NCI-H2081 (cell line): Measurements from ENCODE around the gene TMEM91.
"Not testable (repeated sequence)": the region's sequence is repeated elsewhere in the genome, so short reads cannot be mapped to it uniquely, and the experiment has no call there.

Experiments
- DNase-seq, 2 experiments: peaks; one replicate each; lab custom pipeline; 2025; lab: John Stamatoyannopoulos, UW

The TMEM91 gene

DNA sequence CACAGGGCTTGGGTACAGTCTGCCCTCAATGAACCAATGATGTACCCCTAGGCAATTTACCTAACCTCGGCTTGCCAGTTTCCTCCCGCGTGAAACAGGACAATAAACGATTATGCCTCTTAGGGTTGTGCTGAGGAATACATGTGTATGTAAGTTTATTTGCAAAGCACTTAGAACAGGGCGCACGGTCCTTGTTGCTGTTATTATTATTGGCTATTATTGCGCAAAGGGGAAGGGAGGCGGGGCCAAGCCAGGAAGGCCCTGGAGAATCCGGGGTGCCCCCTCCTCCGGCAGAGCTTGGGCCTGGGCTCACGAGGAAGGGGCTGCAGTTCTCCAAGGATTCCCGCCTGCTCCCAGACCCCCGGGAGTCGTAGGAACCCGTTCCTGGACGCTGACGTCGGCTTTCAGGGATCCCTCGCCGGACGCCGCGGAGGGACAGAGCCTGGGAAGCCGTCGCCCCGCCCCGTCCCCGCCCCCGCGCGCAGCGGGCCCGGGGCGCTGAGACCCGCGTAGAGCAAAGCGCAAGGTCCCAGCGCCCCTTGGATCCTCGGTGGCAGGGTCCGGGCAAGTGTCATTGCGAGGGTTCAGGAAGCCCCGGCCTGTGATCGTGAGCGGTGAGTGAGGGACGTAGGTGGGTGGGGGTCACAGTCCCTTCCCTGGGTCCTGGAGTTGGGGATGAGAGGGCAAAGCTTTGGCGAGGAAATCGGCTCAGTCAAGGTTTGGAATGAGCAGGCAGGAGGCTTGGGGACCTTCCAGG lies at the start of gene TMEM91:
TSS of gene TMEM91 (plus strand) at position 293 of the 757 bp plus-strand sequence. CDS start 1,777 bp downstream, outside the sequence.
- no peak for DNase-seq

DNA sequence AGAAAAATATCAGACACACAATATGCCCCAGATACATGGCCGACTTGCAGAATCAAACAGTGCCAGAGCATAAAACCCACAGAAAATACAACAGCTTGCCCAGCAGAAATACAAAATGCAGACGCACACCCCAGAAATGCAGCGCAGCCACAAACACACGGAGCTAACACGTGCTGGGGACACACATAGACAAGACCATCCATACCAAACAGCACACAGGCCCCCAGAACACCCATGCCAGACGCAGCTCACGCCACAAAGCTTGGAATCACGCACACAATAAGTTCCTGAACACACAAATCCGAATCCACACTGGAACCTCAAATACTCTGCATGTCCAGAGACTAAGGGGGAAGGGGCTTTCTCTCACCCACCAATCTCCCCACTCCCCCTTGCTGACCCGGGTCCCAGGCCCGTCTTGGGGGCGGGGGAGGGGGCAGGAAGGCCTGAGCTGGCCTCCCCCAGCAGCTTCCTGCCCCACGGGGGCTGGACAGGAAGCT lies 49.2 kb upstream of the TMEM91 start:
- no peak for DNase-seq

DNA sequence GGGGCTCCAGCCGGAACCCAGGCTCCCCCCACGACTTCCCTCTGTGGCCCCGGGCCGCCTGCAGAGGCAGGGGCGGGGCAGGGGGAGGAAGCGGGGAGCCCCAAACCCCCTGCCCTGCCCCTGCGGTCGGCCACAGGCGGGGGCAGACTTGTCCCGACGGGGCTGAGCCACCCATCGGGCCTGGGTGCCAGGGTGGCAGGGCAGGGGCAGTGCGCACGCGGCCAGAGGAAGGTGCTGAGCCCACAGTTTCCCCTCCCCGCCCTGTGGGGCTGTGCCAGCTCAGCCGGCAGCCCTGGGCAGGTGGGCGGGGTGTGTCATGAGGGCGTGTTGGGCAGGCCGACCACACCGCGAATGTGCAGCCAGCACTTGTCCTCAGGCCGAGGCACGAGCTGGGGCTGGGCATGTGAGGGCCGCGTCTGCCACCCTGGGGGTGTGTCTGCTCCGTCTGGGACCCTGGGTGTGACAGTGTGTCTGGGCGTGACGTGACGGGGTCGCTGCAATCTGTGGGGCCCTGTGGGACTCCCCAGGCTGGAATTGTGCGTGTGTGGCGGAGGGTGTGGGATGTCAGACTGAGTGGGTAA lies 48.7 kb upstream of the TMEM91 start:
- no peak for DNase-seq

DNA sequence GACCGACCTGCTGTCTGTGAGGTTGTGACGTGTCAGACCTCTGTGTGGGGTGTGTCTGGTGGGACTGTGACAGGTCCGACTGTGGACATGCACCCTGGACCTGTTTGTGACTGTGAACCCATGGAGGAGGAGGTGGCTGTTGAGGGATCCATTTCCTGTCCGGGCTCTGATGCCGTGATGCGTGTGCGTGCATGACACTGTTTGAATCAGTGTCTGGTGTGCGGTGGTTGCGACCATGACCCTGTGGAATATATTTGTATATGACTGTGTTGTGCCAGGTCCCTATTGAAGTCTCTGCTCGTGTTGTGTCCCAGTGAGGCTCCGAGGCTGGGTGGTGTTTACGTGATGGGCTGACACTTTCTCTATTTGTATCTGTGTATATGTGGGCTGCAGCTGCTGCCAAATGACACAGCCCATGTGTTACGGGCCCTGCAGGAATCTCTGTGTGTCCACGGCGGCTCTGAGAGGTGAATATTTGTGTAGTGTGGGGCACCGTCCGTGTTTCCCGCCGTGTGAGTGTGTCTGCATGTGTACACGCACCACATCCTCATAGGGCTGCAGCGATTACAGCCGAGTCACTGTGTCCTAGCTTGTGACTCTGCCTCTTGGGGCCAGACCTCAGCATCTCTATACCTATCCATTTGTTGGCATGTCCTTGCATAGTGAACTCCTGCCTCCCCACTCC lies 48.0 kb upstream of the TMEM91 start:
- no peak for DNase-seq

DNA sequence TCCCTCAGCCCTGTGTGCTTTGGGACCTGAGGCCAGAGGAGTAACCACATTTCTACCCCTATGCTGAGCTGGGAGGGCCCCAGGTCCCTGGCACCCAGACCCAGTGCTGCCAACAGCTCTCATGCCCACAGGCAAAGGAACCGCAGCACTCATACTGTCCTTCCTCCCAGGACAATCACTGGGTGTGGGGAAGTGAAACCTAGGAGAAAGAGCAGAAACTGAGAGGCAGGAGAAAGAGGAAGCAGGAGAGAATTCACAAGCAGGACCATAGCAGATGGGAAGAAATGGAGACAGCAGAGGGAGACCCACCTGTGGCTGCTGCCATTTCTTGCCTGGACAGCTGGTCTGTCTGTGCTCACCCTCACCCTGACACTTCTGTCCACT lies 47.5 kb upstream of the TMEM91 start:
- no peak for DNase-seq

DNA sequence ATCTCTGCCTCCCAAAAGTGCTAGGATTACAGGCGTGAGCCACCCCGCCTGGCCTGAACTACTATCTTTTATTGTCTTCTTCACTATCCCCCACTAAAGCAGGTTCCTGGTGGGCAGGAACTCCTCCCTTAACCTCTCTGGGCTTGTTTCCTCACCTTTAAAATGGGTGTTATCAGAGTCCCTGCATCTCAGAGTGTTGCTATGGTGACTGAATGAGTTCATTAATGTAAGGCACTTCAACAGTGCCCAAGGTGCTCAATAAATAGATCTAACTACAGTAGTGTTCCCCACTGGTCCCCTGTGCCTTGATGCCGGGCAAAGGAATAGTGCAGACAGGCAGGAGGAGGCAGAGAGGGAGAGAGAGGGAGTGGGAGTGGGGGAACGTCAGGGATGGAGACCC lies 45.9 kb upstream of the TMEM91 start:
- DNase-seq, result no peak

DNA sequence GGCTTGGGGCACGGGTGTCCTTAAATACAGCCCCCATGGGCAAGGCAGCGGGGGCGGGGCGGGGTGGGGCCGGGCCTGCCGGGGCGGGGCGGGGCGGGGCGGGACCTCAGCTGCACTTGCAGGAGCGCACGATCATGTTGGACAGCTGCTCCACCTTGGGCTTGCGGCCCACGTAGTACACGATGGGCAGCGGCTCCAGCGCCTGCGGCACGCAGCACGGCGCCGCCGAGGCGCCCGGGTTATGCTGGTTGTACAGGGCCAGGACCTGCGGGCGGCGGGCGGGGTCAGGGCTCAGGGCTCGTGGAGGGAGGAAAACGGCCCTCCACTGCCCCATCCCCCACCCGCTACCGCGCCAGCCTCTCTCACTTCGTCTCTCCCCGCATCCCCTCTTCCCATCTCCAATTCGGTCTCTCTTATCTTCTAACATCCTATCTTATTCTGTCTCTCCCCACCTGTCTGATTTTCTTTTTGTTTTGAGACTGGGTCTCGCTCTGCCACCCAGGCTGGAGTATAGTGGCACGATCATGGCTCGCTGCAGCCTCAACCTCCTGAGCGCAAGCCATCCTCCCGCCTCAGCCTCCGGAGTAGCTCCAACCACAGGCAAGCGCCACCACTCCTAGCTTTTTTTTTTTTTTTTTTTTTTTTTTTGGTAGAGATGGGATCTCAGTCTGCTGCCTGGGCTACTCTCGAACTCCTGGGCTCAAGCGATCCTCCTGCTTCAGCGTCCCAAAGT lies 45.2 kb upstream of the TMEM91 start:
- no peak for DNase-seq

DNA sequence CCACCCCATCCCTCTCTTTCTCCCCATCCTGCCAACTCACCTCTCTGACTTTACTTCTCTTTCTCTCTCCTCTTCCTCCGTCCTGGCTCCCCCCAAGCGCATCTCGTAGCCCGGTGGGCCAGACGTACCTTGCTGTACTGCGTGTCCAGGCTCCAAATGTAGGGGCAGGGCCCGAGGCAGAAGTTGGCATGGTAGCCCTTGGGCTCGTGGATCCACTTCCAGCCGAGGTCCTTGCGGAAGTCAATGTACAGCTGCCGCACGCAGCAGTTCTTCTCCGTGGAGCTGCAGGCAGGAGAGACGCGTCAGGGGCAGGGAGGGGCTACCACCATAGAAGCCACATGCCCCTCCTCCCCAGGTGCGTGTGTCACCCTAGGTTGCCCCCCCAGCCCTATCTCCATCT lies 44.3 kb upstream of the TMEM91 start:
- DNase-seq, result no peak

DNA sequence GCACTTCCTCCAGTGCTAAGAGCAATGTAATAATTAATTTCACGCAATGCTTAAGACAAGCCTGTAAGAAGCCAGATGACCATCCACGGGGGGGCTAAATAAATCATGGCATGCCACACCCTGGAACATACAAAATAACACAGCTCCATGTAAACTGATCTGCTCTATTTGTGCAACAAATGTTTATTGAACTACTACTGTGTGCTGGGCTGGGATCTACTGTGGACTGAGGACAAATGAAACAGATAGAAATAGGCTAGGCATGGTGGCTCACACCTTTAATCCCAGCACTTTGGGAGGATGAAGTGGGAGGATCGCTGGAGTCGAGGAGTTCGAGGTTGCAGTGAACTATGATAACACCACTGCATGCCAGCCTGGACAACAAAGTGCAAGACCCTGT lies 43.9 kb upstream of the TMEM91 start:
- DNase-seq, result no peak

DNA sequence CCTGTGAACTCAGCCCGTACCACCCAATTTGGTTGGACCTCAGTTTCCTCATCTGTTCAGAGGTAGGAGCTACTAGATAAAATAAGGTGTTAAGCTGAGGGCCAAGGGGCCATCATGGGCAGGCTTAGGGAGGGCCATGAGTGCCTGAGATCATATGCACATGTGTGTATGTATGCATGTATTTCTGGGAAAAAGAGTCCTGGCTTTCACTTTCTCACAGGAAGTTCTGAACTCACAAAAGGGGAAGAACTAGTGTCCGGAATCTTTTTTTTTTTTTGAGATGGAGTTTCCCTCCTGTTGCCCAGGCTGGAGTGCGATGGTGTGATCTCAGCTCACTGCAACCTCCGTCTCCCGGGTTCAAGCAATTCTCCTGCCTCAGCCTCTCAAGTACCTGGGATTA lies 41.5 kb upstream of the TMEM91 start:
- no peak for DNase-seq

DNA sequence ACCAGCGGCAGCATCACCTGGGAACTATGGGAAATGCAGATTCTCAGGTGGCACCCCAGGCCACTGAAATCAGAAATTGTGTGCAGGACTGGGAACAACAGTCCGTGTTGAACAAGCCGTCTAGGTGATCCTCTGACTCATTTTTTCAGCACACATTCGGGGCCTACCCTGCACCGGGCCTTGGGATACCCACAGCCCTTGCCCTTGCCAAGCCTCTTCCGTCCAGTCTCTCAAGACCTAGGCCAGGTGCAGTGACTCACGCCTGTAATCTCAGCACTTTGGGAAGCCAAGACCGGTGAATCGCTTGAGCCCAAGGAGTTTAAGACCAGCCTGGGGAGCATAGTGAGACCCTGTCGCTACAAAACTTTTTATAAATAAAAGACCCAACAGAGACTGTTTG lies 40.9 kb upstream of the TMEM91 start:
- no peak for DNase-seq

DNA sequence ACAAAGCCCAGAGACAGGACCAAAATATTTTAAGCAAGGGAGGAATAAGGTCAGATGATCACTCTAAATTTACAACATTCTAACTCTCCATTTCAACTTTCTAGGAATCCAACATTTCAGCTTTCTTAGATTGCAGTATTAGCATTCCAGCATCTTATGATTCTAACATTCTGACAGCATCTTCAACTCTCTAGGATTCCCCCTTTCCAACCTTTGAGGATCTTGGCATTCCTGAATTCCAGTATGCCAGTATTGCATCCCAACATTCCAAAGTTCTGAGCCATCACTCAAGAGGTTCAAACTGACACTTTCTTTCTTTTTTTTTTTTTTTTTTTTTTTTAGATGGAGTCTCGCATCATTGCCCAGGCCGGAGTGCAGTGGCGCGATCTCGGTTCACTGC lies 36.4 kb upstream of the TMEM91 start:
- DNase-seq, result no peak

DNA sequence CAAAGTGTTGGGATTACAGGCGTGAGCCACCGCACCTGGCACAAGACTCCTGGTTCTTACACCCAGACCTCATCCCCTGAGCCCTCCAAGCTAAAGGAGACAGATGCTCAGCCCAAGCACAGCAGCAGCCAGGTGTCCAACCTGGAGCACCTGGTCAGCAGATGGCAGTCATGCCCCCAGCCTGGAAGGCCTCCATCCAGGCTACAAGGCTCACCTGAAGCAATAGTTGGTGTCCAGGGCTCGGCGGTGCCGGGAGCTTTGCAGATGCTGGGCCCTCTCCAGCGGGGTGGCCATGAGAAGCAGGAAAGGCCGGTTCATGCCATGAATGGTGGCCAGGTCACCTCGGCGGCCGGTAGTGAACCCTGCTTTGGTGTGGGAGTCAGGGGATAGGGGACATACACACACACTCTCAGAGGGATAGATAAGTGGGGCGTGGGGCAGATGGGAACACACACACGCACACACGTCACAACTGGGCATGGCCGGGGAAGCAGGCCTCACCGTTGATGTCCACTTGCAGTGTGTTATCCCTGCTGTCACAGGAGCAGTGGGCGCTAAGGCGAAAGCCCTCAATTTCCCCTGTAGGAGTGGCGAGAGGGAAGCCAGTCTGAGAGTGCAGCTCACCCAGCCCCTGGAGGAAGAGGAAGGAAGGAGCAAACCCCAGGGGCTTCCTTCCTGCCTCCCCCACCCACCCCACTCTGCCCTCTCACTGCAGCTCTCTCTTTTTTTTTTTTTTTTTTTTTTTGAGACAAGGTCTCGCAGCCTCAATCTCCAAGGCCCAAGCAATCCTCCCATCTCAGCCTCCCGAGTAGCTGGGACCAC lies 34.5 kb upstream of the TMEM91 start:
- no peak for DNase-seq

DNA sequence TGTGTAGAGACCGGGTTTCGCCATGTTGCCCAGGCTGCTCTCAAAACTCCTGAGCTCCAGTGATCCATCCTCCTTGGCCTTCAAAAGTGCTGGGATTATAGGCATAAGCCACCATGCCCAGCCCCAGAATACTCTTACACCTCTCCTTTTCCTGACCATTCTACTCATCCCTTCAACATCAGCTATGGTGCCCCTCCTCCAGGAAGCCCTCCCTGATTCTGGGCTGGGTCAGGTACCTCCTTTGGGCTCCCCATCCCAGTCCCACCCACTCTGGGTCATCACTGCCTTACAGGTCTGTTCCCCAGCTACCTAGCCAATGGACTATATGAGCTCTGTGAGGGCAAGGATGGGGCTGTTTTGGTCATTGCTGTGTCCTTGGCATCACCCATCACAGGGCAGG lies 32.2 kb upstream of the TMEM91 start:
- no peak for DNase-seq

DNA sequence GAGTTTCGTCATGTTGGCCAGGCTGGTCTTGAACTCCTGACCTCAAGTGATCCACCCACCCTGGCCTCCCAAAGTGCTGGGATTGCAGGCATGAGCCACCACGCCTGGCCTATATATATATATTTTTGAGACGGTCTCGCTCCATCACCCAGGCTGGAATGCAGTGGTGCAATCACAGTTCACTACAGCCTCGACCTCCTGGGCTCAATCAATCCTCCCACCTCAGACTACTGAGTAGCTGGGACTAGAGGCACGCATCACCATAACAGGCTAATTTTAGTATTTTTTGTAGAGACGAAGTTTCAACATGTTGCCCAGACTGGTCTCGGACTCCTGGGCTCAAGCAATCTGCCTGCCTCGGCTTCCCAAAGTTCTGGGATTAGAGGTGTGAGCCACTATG lies 29.4 kb upstream of the TMEM91 start:
- not testable (repeated sequence) for DNase-seq

DNA sequence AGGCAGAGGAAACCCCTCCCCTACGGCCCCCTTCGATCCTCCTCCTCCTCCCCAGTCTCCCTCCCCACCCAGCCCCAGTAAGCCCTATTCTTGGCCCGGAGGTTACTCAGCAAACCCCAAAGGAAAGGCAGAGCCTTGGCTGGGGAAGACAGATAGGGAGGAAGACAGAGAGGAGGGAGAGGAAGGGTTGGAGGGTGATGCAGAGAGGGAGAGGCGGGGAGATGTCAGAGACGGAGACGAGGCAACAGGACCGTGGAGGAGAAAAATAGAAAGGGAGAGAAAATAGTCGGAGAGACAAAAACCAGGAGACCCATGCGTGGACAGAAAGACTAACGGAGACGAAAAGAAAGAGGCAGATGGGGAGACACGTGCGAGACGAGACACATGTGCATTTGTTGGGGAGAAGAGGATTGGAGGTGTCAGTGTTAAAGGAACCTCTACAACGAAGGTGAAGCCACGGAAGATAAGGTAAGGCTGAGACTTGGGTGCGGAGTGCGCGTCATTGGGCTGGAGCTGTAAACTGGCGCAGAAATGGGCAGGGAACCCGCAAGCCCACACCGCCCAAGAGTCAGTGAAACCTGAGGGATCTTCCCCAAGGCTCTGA lies 25.5 kb upstream of the TMEM91 start:
- no peak for DNase-seq

DNA sequence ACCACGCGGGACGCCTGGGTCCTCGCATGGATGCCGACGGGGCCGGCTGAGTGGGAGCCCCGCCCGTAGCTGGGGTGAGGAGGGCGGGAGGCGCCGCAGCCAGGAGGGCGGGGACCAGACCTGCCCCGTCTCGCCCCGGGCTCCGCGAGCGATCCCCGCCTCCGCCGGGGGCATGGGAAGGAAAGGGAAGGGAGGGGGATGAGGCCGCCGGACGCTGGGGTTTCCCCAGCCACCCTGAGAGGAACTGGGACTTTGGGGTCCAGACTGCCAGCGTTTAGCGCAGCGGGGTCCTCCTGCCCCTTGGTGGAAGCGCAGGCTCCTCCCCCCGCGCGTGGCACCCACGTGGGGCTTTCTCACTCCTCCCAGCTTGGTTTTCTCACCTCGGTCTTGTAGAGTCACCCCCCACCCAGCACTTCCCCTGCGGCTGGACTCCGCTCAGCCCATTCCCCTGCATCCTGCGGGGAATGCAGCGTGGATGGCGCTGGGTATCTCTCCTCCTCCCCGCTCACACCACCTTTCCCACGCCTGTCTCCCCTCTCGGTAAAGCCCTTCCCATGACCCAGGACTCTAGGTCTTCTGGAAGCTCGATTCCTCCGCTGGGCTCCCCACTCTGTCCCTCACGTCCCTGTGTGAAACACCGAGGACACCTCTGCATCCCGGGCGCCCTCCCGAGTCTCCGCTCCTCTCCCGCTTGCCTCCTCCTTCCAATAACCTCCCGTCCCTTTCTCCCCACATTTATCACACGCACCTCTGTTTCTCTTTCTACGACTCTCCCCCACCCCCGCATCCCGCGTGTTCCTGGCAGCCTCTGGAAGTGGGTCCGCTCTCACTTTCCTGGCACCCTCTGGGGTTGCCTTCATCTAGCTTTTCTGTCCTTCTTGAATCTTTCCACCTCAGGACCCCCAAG lies 24.7 kb upstream of the TMEM91 start:
- DNase-seq, result no peak

DNA sequence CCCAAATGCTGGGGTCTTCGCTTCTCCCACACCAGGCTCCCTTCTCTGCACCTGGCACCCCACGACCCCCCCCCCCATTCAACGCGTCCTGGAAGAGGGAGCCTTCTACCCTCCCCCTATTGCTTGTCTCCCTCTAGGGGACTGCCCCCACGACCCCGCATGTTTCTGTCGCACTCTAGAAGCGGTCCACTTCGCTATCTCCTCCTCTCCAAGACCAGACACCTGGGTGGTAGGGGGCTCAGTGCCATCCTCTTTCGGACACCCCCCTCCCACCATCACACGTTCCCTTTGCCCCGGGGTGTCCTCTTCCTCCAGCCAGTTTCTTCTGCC lies 24.1 kb upstream of the TMEM91 start:
- no peak for DNase-seq

DNA sequence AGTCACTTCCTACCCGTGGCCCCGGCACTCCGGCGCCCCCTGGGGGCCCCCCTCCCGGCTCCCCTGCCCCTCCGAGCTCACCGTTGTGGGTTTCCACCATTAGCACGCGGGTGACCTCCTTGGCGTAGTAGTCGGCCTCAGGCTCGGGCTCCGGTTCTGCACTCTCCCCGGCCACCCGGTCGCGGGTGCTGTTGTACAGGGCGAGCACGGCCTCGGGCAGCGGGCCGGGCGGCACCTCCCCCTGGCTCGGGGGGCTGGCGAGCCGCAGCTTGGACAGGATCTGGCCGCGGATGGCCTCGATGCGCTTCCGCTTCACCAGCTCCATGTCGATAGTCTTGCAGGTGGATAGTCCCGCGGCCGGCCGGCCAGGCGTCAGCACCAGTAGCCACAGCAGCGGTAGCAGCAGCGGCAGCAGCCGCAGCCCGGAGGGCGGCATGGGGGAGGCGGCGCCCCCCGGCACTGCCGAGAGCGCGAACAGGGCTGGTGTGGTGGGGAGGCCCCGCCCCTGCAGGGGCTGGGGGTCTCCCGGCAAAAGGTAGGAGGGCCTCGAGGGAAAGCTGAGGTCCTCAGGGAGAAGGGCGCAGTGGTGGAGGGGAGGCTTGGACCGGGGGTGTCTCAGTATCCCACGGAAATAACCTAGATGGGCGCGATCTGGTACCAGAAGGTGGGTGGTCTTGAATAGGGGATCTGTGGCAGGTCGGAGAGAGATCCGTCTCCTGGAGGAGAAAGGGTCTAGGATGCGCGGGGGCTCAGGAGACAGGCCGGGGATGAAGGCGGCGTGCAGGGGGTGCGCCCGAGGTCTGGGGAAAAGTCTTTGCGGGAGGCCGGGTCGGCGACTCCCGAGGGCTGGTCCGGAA lies 23.5 kb upstream of the TMEM91 start:
- no peak for DNase-seq
